SK-N-SH treated with all-trans-retinoic acid at 6 μM for 48 hours (cell line): ENCODE data around the gene CORO2A.

Experiments used
- ATAC-seq: fragments of 200-7000 bp; cut with Tn5 transposase; 3 replicates; pipeline ENCODE4 v1.9.1; 2020; ENCODE audit warnings: mild to moderate bottlenecking, moderate library complexity
- ARNTL ChIP-seq: fragments of 450-650 bp; formaldehyde crosslinking; IDR thresholded peaks from 2 replicates; pipeline ENCODE4 v1.5.0; 2020; ENCODE audit warnings: low read depth, mild to moderate bottlenecking, moderate library complexity, borderline replicate concordance
- BACH2 ChIP-seq: fragments of 250-450 bp; sonication (Bioruptor Pico); IDR thresholded peaks from 2 replicates; pipeline ENCODE4 v1.9.0; 2021; ENCODE audit warnings: mild to moderate bottlenecking, borderline replicate concordance
- CSDC2 ChIP-seq: fragments of 250-450 bp; sonication (Bioruptor Pico); IDR thresholded peaks from 2 replicates; pipeline ENCODE4 v1.5.0; 2020; ENCODE audit warnings: mild to moderate bottlenecking, moderate library complexity
- CSRNP3 ChIP-seq: fragments of 250-450 bp; sonication (Bioruptor Pico); IDR thresholded peaks from 2 replicates; pipeline ENCODE4 v1.5.1; 2021; ENCODE audit warnings: mild to moderate bottlenecking, moderate library complexity
- ESRRG ChIP-seq: fragments of 250-450 bp; sonication (Bioruptor Pico); IDR thresholded peaks from 2 replicates; pipeline ENCODE4 v1.6.1; 2021; ENCODE audit warnings: mild to moderate bottlenecking
- GLIS3 ChIP-seq: fragments of 250-450 bp; sonication (Bioruptor Pico); IDR thresholded peaks from 2 replicates; pipeline ENCODE4 v1.5.0; 2020; ENCODE audit warnings: mild to moderate bottlenecking, moderate library complexity
- ISL1 ChIP-seq: fragments of 250-450 bp; sonication (Bioruptor Pico); IDR thresholded peaks from 2 replicates; pipeline ENCODE4 v2.1.2; 2022; ENCODE audit warnings: mild to moderate bottlenecking, moderate library complexity
- OSR1 ChIP-seq: fragments of 250-450 bp; sonication (Bioruptor Pico); IDR thresholded peaks from 2 replicates; pipeline ENCODE4 v1.8.0; 2022; ENCODE audit warnings: moderate library complexity, mild to moderate bottlenecking, inconsistent platforms
- PATZ1 ChIP-seq: fragments of 250-450 bp; sonication (Bioruptor Pico); IDR thresholded peaks from 2 replicates; pipeline ENCODE4 v1.8.0; 2020; ENCODE audit warnings: mild to moderate bottlenecking, moderate library complexity, borderline replicate concordance
- POU6F1 ChIP-seq: fragments of 250-450 bp; sonication (Bioruptor Pico); IDR thresholded peaks from 2 replicates; pipeline ENCODE4 v1.8.0; 2021; ENCODE audit warnings: low read depth, mild to moderate bottlenecking, moderate library complexity, borderline replicate concordance
- PPARA ChIP-seq: fragments of 250-450 bp; sonication (Bioruptor Pico); IDR thresholded peaks from 2 replicates; pipeline ENCODE4 v1.5.0; 2020; ENCODE audit warnings: mild to moderate bottlenecking, borderline replicate concordance
- SNAI2 ChIP-seq: fragments of 250-450 bp; sonication (Bioruptor Pico); IDR thresholded peaks from 2 replicates; pipeline ENCODE4 v1.5.0; 2020; ENCODE audit warnings: mild to moderate bottlenecking, moderate library complexity
- TOX ChIP-seq: fragments of 250-450 bp; sonication (Bioruptor Pico); IDR thresholded peaks from 2 replicates; pipeline ENCODE4 v1.8.0; 2021; ENCODE audit warnings: mild to moderate bottlenecking, moderate library complexity, borderline replicate concordance
- TSHZ2 ChIP-seq: fragments of 250-450 bp; sonication (Bioruptor Pico); IDR thresholded peaks from 2 replicates; pipeline ENCODE4 v1.5.0; 2020; ENCODE audit warnings: mild to moderate bottlenecking, moderate library complexity
- ZFP3 ChIP-seq: fragments of 250-450 bp; sonication (Bioruptor Pico); IDR thresholded peaks from 2 replicates; pipeline ENCODE4 v1.5.0; 2020; ENCODE audit warnings: mild to moderate bottlenecking, moderate library complexity
- ZNF8 ChIP-seq: fragments of 450-650 bp; formaldehyde crosslinking; IDR thresholded peaks from 2 replicates; pipeline ENCODE4 v1.5.0; 2020; ENCODE audit warnings: mild to moderate bottlenecking, moderate library complexity

The CORO2A gene

GRCh38 chr9:98192503-98193335 is at the start of gene CORO2A:
TSS of gene CORO2A (minus strand) at chr9:98192637. CDS start at chr9:98157660, 34,977 bp downstream.
- TF ChIP-seq TOX (CRISPR knock-in tag) (no peak), ZFP3 (CRISPR knock-in tag) (peak; percentile 81; the same call in 1 of the 2 replicates)
- ATAC-seq: peak; percentile 92

- ATAC-seq: 0 out of 3 replicates have a peak, but pooled peaks have one; percentile 31
- TF ChIP-seq SNAI2: no peak
- no peak for TF ChIP-seq TSHZ2 (CRISPR knock-in tag)
- TF ChIP-seq ARNTL: no peak
- TF ChIP-seq POU6F1 (CRISPR knock-in tag): no peak
- TF ChIP-seq ZNF8 (CRISPR knock-in tag): no peak
- no peak for TF ChIP-seq BACH2 (CRISPR knock-in tag)
- TF ChIP-seq ESRRG (CRISPR knock-in tag): no peak
- TF ChIP-seq ISL1: no peak
Measured at GRCh38 chr9:98241357-98242300, 49.2 kb upstream of the CORO2A start.

GRCh38 chr9:98240475-98240874 is 48.0 kb upstream of the CORO2A start:
- TF ChIP-seq ISL1 (no peak), PPARA (CRISPR knock-in tag) (no peak), SNAI2 (no peak), ZNF8 (CRISPR knock-in tag) (no peak), TOX (CRISPR knock-in tag) (no peak), CSRNP3 (CRISPR knock-in tag) (no peak)
- no peak for ATAC-seq

- ATAC-seq: no peak
- no peak for TF ChIP-seq CSDC2
- no peak for TF ChIP-seq CSRNP3 (CRISPR knock-in tag)
- no peak for TF ChIP-seq ESRRG (CRISPR knock-in tag)
- no peak for TF ChIP-seq ZFP3 (CRISPR knock-in tag)
Measured at GRCh38 chr9:98236901-98237487, 44.6 kb upstream of the CORO2A start.

- ATAC-seq: no peak
- TF ChIP-seq CSDC2 (no peak), PATZ1 (CRISPR knock-in tag) (no peak), TSHZ2 (CRISPR knock-in tag) (no peak), ARNTL (no peak), ZNF8 (CRISPR knock-in tag) (no peak), ISL1 (no peak), OSR1 (CRISPR knock-in tag) (no peak), ESRRG (CRISPR knock-in tag) (no peak), ZFP3 (CRISPR knock-in tag) (no peak), GLIS3 (CRISPR knock-in tag) (no peak)
Measured at GRCh38 chr9:98235126-98235525, 42.7 kb upstream of the CORO2A start.
